ENCODE results near the gene PHACTR2.
"Not testable (repeated sequence)": the region's sequence is repeated elsewhere in the genome, so short reads cannot be mapped to it uniquely, and the experiment has no call there.

PHACTR2 gene

DNA sequence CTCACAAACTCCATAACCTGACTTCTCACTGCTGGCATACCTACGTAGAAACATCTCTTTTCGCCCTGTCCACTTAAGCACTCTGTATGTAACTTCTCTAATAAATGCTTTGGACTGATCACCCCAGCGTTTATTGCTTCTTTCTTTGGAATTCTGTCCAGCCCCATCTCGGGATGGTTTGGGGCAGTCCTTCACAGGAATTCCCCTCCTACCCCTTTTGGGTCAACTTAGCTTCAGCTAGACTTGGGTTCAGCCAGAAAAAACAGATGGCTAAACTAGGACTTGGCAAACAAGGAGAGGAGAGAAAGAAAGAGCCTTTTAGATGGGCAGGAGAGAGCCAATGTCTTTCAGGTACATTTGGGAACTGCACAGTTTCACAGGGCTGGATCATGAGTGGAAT lies 161.4 kb downstream of the PHACTR2 start:
- no peak overlapping the region for H3K4me3 ChIP-seq (ENCODE audit: low read length)
- TF ChIP-seq, protein P1, sequence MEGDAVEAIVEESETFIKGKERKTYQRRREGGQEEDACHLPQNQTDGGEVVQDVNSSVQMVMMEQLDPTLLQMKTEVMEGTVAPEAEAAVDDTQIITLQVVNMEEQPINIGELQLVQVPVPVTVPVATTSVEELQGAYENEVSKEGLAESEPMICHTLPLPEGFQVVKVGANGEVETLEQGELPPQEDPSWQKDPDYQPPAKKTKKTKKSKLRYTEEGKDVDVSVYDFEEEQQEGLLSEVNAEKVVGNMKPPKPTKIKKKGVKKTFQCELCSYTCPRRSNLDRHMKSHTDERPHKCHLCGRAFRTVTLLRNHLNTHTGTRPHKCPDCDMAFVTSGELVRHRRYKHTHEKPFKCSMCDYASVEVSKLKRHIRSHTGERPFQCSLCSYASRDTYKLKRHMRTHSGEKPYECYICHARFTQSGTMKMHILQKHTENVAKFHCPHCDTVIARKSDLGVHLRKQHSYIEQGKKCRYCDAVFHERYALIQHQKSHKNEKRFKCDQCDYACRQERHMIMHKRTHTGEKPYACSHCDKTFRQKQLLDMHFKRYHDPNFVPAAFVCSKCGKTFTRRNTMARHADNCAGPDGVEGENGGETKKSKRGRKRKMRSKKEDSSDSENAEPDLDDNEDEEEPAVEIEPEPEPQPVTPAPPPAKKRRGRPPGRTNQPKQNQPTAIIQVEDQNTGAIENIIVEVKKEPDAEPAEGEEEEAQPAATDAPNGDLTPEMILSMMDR (conservative IDR thresholded peaks at IDR 0.05; ENCODE audit: low read depth, low read length): no peak
- no peak for DNase-seq (ENCODE audit: low read depth)

DNA sequence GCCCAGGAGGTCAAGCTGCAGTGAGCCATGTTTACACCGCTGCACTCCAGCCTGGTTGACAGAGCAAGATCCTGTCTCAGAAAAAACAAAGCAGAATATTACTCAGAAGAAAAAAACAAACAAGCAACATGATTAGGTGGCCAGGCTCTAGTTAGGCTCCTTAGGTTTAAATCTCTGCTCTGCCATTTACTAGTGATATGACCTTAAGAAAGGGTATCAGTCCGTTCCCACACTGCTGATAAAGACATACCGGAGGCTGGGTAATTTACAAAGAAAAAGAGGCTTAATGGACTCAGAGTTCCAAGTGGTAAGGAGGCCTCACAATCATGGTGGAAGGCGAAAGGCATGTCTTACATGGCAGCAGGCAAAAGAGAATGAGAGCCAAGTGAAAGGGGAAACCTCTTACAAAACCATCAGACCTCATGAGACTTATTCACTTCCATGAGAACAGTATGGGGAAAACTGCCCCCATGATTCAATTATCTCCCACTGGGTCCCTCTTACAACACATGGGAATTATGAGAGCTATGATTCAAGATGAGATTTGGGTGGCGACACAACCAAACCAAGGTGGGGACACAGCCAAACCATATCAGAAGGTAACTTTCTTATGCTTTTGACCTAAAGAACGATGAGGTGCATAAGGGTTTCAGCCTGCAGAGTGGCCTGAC lies 163.0 kb downstream of the PHACTR2 start:
- TF ChIP-seq, protein P1 (conservative IDR thresholded peaks at IDR 0.05; ENCODE audit: low read depth, low read length): no peak
- DNase-seq (ENCODE audit: low read depth): no peak
- H3K4me3 ChIP-seq (ENCODE audit: low read length): no peak overlapping the region

DNA sequence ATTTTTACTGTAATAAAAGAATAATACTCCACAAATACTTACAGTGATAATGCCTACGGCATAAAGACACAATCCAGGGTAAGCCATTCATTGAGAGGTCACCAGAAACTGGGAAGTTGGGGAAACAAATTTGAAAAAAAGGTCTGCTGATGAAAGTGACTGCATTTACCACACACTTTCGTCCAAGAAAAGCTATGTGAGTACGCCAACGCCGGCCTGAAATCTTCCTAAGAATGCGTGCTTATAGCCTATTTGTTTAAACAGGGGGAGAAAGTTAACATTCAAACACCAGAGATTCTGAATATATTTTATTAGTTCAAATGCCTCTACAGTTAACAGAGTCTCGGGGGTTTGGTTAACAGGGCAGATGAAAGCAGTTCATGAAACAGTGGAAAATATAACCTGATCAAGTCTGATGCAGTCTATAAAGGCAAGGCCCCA lies 164.7 kb downstream of the PHACTR2 start:
- peak; percentile 35 for DNase-seq (ENCODE audit: low read depth)
- TF ChIP-seq, protein P1 (conservative IDR thresholded peaks at IDR 0.05; ENCODE audit: low read depth, low read length): no peak
- H3K4me3 ChIP-seq (ENCODE audit: low read length): peak overlapping the region; percentile 92

DNA sequence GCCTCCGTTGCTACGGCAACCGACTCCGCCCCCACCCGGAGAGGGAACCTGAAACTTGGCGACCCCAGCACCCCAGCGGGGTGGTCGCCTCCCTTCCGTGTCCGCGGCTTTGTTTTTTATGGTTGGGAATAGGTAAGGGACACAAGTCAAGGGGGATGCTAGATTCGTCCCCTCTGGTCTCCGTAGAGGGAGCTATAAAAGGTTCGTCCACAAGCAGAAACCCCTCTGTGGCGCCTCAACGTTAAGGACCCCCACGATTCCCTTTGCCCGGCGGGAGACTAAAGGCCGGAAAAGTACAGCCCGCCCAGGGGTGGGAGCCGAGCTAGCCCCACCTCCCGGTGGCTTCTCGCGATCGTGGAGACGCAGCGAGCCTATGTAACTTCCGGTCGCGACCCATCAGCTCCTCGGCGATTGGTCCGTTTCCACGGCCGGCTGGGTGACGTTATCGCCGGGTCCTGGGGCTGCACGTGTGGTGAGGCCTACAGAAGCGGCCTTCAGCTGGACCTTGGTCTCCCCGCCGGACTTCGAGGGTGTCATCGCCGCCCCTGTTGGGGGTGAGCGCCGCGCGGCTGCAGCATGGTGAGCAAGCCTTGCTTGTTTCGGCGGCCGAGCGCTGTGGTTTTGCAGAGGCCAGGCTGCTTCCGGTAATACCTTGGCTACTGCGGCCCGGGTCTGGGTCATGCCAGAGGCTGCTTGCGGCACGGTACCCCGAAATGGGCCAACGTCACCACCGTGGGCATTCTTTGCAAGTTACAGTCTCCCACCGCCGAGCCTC lies 165.3 kb downstream of the PHACTR2 start, which contains the start of gene LTV1:
TSS of gene LTV1 (plus strand) at position 437 of the 775 bp plus-strand sequence. CDS start at position 577, 140 bp downstream.
- peak within 1 kb of the TSS; percentile 92 for H3K4me3 ChIP-seq (ENCODE audit: low read length)
- DNase-seq (ENCODE audit: low read depth): peak; percentile 86
- TF ChIP-seq, protein P1 (conservative IDR thresholded peaks at IDR 0.05; ENCODE audit: low read depth, low read length): no peak

DNA sequence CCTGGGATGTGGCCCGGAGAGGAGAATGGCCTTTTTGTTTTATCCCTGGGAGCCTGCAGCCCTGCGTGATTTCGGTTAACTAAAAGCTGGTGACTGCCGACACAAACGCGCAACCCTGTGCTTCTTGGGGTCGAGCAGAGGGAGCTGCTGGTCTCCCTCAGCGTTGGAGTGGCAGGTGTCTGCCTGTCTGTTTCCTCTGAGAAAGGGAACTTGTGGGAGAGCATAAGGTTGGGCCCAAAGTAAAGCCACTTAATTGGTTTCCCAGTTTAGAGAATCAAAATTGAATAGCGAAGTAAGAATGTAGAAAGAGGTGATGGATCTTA lies 165.9 kb downstream of the PHACTR2 start:
- no peak for DNase-seq (ENCODE audit: low read depth)
- TF ChIP-seq, protein P1 (conservative IDR thresholded peaks at IDR 0.05; ENCODE audit: low read depth, low read length): no peak
- H3K4me3 ChIP-seq (ENCODE audit: low read length): peak overlapping the region; percentile 92

DNA sequence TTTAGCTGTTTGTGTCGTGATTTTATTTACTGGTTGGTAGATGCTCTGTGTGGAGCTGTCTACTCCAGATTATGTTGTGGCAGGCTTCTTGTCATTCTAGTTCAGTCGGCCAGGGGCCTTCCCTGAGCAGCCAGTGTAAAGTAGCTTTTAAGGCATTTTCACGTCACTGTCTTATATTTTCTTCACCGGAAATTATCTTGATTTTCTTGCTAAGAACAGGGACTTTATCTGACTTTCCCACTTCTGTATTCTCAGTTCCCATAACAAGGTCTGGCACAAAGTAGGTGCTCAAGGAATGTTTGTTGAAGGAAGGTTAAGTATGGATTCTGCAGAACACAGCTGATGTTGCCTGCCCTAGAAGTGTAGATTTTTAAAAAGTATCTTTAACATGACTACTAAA lies 166.2 kb downstream of the PHACTR2 start:
- no peak for DNase-seq (ENCODE audit: low read depth)
- H3K4me3 ChIP-seq (ENCODE audit: low read length): peak overlapping the region; percentile 92
- TF ChIP-seq, protein P1 (conservative IDR thresholded peaks at IDR 0.05; ENCODE audit: low read depth, low read length): no peak

DNA sequence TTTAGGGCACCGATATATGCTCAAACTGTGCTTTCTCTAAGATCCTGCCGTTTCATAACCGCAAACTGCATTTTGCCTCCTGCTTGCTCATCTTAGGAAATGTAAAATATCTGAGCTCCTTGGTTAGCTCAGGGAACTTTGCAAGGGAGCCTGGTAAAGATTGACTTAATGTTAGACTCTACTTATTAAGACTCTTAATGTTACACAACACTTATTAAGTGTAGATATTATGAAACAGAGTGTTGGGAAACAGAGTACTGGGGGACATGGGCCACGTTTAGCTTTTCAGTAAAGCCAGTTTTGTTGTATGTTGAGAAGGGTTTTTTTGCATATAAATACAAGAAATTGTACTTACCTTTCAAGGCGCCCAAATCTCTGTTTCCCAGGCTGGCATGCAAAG lies 167.3 kb downstream of the PHACTR2 start:
- TF ChIP-seq, protein P1 (conservative IDR thresholded peaks at IDR 0.05; ENCODE audit: low read depth, low read length): no peak
- DNase-seq (ENCODE audit: low read depth): no peak
- H3K4me3 ChIP-seq (ENCODE audit: low read length): no peak overlapping the region

DNA sequence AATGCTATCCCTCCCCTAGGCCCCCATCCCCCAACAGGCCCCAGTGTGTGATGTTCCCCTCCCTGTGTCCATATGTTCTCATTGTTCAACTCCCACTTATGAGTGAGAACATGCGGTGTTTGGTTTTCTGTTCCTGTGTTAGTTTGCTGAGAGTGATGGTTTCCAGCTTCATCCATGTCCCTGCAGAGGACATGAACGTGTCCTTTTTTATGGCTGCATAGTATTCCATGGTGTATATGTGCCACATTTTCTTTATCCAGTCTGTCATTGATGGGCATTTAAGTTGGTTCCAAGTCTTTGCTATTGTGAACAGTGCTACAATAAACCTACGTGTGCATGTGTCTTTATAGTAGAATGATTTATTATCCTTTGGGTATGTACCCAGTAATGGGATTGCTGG lies 173.9 kb downstream of the PHACTR2 start:
- H3K4me3 ChIP-seq (ENCODE audit: low read length); DNase-seq (ENCODE audit: low read depth): not testable (repeated sequence)

DNA sequence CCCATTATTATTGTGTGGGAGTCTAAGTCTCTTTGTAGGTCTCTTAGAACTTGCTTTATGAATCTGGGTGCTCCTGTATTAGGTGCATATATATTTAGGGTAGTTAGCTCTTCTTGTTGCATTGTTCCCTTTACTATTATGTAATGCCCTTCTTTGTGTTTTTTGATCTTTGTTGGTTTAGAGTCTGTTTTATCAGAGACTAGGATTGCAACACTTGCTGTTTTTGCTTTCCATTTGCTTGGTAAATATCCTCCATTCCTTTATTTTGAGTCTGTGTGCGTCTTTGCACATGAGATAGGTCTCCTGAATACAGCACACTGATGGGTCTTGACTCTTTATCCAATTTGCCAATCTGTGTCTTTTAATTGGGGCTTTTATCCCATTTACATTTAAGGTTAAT lies 177.3 kb downstream of the PHACTR2 start:
- DNase-seq (ENCODE audit: low read depth); H3K4me3 ChIP-seq (ENCODE audit: low read length): not testable (repeated sequence)

DNA sequence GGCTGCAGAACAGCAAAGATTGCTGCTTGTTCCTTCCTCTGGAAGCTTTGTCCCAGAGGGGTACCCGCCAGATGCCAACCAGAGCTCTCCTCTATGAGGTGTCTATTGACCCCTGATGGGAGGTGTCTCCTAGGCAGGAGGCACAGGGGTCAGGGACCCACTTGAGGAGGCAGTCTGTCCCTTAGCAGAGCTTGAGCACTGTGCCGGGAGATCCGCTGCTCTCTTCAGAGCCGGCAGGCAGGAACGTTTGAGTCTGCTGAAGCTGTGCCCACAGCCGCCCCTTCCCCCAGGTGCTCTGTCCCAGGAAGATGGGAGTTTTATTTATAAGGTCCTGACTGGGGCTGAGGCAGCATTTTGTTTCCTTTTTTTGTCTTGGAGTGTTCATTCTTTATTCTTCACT lies 179.0 kb downstream of the PHACTR2 start:
- DNase-seq (ENCODE audit: low read depth); H3K4me3 ChIP-seq (ENCODE audit: low read length): not testable (repeated sequence)
